ENCODE measurements around the gene ZNF593OS.

ZNF593OS gene

DNA sequence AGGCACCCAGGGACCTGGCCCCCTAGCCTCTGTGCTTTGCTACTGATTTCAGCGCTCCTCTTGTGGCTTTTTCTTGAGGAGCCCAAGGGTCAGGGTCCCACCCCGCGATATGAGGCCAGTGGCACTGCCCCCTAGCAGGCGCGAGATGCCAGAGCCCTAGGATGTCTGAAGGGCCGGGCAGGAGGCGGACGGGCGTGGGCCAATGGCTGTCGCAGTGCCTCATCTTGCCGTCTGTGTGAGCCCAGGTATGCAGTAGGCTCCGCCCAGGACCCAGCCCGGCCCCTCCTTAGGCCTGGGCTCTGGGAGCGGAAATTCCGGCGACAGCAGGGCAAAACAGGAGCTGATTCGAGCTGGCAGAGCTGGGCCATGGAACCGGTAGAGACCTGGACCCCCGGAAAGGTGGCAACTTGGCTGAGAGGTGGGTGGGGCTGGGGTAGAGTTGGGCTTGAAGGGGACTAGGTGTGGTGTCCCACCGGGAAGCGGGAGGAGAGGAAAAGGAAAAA lies 5.6 kb upstream of the ZNF593OS start, which contains the start of gene CNKSR1:
TSS of gene CNKSR1 (plus strand) at position 310 of the 503 bp plus-strand sequence. CDS start at position 367, 57 bp downstream.
- DNase-seq (ENCODE audit: extremely low read depth, low read depth) = no peak

DNA sequence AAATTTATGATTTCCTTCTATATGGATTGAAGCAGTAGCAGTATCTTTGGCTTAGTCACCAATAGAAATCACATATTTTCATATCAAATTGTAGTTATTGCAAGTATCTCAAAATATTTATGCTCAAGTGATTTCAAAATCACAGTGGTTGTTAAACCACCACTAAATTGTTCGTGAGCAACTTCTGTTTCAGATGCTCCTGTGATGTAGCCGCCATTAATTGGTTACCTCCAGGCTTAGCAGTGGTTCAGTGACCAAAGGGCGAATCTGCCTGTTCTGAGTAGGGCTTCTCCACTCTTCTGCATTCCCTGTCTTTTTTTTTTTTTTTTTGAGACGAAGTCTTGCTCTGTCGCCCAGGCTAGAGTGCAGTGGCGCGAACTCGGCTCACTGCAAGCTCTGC lies 3.7 kb upstream of the ZNF593OS start:
- H3K4me3 ChIP-seq (replicated peaks; ENCODE audit: low read depth, low read length) = no peak overlapping the region
- no peak for DNase-seq (ENCODE audit: extremely low read depth, low read depth)
- TF ChIP-seq, protein P1, sequence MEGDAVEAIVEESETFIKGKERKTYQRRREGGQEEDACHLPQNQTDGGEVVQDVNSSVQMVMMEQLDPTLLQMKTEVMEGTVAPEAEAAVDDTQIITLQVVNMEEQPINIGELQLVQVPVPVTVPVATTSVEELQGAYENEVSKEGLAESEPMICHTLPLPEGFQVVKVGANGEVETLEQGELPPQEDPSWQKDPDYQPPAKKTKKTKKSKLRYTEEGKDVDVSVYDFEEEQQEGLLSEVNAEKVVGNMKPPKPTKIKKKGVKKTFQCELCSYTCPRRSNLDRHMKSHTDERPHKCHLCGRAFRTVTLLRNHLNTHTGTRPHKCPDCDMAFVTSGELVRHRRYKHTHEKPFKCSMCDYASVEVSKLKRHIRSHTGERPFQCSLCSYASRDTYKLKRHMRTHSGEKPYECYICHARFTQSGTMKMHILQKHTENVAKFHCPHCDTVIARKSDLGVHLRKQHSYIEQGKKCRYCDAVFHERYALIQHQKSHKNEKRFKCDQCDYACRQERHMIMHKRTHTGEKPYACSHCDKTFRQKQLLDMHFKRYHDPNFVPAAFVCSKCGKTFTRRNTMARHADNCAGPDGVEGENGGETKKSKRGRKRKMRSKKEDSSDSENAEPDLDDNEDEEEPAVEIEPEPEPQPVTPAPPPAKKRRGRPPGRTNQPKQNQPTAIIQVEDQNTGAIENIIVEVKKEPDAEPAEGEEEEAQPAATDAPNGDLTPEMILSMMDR (IDR thresholded peaks at IDR 0.05; ENCODE audit: low read depth, low read length, missing control alignments) = no peak

More for the DNA sequence above, 5.6 kb upstream of the ZNF593OS start, which contains the start of gene CNKSR1:
- TF ChIP-seq, protein P1 (IDR thresholded peaks at IDR 0.05; ENCODE audit: low read depth, low read length, missing control alignments) = no peak
- no peak within 1 kb of the TSS for H3K4me3 ChIP-seq (replicated peaks; ENCODE audit: low read depth, low read length)

DNA sequence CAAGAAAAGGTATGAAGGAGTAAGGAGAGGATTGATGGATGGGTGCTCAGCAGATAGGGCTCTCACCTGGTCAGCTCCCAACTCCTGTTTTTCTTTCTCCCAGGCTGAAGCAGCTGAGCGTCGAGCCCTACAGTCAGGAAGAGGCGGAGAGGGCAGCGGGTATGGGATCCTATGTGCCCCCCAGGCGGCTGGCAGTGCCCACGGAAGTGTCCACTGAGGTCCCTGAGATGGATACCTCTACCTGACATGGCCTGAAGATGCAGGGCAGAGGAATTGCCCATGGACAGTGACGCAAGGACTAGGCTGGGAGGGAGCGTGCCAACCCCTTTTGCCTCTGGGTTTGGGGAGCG lies 1.2 kb downstream of the ZNF593OS start:
- TF ChIP-seq, protein P1 (IDR thresholded peaks at IDR 0.05; ENCODE audit: low read depth, low read length, missing control alignments) = no peak
- DNase-seq (ENCODE audit: extremely low read depth, low read depth) = no peak
- peak overlapping the region; percentile 95 for H3K4me3 ChIP-seq (replicated peaks; ENCODE audit: low read depth, low read length)

DNA sequence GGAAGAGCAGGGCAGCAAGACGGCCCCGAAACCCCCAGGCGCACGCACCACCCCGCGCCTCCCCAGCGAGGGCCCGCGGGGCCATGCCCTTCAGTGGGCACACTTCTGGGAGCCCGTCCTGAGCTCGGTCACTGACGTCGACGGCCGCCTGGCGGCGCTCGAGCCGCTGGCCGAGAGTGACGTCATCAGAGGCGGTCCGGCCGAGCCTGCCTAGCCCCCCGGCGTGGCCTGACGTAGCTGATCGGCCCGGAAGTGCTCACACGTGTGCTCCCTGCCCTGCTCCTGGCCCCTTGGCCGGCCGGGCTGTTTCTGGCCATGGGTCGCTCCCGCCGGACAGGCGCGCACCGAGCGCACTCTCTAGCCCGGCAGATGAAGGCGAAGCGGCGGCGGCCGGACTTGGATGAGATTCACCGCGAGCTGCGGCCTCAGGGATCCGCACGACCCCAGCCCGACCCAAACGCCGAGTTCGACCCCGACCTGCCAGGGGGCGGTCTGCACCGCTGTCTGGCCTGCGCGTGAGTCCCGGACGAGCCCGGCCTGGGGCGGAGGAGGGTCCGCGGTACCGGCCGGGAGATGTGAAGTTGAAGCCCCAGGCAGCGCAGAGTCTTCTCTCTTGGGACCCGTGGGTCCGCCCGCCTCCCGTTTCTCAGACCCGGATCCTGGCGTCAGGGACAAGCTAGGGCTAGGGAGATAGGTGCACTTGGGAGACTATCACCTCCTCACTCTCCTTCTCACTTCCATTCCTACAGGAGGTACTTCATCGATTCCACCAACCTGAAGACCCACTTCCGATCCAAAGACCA lies 1.8 kb downstream of the ZNF593OS start, which contains the start of gene ZNF593:
TSS of gene ZNF593 (plus strand) at position 240 of the 803 bp plus-strand sequence. CDS start at position 316, 76 bp downstream.
- peak within 1 kb of the TSS; percentile 95 for H3K4me3 ChIP-seq (replicated peaks; ENCODE audit: low read depth, low read length)
- DNase-seq (ENCODE audit: extremely low read depth, low read depth) = peak; percentile 57
- TF ChIP-seq, protein P1 (IDR thresholded peaks at IDR 0.05; ENCODE audit: low read depth, low read length, missing control alignments) = peak; percentile 83

DNA sequence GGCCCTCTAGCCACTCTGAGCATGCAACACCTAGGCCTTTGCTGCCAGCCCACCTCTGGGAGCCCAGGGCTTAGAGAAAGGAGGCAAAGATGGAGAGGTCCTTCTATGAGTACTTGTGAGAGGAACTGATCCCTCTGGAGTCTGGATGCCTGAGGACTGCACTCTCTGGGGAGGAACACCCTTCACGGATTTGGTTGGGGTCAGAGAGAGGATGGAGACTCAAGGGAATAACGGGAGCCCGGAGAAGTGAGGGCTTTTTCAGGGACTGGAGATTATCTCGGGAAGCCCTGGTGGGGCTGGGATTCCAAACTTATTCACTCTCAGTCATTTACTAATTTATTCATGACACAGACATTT lies 2.5 kb downstream of the ZNF593OS start:
- no peak for DNase-seq (ENCODE audit: extremely low read depth, low read depth)
- peak overlapping the region; percentile 95; the same call in 1 of the 2 replicates for H3K4me3 ChIP-seq (replicated peaks; ENCODE audit: low read depth, low read length)
- TF ChIP-seq, protein P1 (IDR thresholded peaks at IDR 0.05; ENCODE audit: low read depth, low read length, missing control alignments) = no peak

DNA sequence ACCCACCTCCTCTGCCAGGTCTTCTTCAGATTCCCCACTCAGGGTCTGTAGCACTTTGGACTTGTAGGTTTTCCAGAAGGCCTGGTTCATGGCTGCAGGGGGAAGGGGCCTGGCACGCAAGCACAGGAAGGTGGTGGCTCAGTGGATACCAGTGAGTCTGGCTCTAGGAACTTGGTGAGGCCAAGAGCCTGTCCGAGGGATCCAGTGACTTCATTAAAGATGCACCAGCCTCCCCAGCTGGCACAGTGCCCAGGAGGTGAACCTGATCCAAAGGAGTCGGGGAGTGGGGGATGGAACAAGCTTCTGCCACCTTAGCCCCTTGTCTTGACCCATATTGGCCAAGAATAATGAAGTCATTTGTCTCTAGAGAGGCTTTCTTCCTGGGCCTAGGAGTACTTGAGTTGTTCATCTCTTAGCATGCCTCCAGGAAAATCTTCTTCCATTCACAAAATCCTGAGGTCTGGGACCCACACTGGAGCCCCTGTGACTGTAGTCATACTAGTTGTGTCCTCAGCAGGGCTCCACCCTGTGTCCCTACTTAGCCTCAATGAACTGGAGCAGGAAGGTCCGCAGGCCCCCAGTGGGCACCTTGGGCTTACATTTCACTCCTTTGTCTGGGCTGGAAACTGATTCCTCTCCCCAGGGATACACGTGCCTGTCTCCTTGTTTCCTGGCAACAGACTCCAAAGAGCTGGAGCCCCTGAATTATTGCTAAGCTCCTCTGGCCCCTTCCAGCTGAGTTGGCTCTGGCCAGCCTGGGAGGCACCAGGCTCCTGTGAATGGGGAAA lies 3.0 kb downstream of the ZNF593OS start, which contains the start of gene C1orf232:
TSS of gene C1orf232 (minus strand) at position 554 of the 788 bp plus-strand sequence. CDS start at position 90, 464 bp downstream.
- TF ChIP-seq, protein P1 (IDR thresholded peaks at IDR 0.05; ENCODE audit: low read depth, low read length, missing control alignments) = no peak
- H3K4me3 ChIP-seq (replicated peaks; ENCODE audit: low read depth, low read length) = peak within 1 kb of the TSS; percentile 95
- no peak for DNase-seq (ENCODE audit: extremely low read depth, low read depth)
